ENCODE results near the gene PUSL1.

The PUSL1 gene, protein sequence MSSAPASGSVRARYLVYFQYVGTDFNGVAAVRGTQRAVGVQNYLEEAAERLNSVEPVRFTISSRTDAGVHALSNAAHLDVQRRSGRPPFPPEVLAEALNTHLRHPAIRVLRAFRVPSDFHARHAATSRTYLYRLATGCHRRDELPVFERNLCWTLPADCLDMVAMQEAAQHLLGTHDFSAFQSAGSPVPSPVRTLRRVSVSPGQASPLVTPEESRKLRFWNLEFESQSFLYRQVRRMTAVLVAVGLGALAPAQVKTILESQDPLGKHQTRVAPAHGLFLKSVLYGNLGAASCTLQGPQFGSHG

GRCh38 chr1:1307923-1308755, at the start of gene PUSL1, which contains the start of gene ACAP3:
Gene PUSL1 (plus strand): TSS chr1:1308597. CDS start chr1:1308644, 47 bp downstream.
Gene ACAP3 (minus strand): TSS chr1:1307930. CDS start chr1:1307815, 115 bp downstream.
- DNase-seq (ENCODE audit: low read depth in 2 of 2) = peak; percentile 75 to 86

GRCh38 chr1:1259119-1259488, 49.3 kb upstream of the PUSL1 start:
- DNase-seq (ENCODE audit: low read depth in 2 of 2) = no peak

DNA sequence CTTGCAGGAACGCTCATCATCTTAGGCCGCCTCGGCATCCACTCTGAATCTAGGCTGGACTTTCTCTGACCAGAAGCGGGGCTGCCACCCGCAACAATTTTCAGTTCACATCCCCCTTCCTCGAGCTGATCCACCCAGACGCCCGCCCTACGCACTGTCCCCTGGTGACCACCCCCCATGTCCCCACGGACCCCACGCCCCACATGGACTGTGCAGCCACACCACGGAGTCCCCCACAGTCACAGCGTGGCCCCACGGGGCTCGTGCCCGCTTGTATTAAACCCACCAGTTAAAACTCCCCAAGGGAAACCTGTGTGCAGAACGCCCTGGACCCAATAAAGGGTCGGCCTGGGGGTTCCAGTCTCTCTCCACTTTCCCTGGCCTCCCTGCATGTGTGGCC, 48.9 kb upstream of the PUSL1 start:
- no peak for DNase-seq (ENCODE audit: low read depth in 2 of 2)

GRCh38 chr1:1259951-1260600, 48.3 kb upstream of the PUSL1 start:
- DNase-seq (ENCODE audit: low read depth in 2 of 2) = no peak

DNA sequence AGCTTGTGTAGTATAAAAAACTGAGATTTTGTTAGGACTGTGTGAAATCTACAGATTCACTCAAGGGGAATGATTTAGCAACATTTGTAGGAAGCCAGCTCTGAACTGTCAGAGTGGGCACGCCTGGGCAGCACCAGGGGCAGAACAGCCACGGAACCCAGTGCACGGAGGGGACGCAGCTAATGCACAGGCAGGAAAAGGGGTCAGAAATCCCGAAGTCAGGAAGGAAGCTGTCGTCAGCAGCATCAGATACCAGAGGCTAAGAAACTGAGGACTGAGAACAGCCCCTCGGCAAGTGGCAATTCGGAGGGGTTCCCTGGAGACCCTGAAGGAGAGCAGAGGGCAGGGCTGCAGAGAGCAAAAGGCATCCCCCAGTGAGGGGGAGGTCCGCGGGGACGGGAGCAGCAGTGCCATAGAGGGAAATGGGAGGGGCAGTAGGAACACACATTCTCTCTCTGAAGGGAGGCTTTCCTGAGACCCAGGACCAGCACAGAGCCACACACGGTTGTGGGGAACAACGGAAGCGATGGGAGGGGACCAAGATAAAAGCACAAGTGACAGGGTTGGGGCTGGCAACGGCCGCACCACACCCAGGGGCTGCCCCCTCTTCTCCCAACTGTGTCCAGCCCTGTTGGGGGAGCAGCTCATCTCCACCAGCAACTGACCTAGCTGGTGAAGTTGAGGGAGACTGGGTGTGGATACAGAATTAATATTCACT, 47.4 kb upstream of the PUSL1 start:
- no peak for DNase-seq (ENCODE audit: low read depth in 2 of 2)

DNA sequence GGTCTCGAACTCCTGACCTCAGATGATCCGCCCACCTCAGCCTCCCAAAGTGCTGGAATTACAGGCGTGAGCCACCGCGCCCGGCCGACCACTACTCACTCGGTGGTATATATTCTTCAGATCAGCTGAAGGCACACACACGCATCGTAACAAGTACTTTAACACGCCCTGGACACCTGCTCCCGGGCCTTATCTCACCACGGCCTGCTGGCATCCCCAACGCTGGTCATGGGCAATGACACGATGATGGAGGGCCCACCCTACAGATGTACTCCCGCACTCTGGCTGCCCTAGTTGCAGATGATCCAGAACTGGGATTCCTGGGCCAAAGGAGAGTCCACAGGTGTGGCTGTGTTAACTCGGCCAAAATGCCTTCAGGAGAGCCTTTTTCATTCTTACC, 46.3 kb upstream of the PUSL1 start:
- DNase-seq (ENCODE audit: low read depth in 2 of 2) = no peak

DNA sequence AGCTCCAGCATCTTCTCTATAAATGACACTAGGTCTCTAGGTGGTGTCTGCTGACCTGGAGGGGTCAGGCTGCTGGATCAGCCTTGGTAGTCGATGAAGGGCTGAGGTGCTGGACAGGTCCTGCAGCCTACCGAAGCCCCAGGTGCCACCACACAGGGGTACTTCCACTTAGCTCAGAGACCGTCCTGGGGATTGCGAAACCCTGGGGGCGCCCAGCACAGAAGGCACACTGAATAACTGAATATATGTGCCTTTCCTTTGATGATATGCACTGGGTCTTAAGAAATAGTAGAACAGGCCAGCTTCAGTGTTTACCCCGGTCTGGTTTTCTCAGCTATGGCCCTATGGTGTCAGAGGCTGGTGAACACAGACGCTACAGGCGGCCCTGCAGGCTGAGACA, 45.6 kb upstream of the PUSL1 start:
- no peak for DNase-seq (ENCODE audit: low read depth in 2 of 2)

DNA sequence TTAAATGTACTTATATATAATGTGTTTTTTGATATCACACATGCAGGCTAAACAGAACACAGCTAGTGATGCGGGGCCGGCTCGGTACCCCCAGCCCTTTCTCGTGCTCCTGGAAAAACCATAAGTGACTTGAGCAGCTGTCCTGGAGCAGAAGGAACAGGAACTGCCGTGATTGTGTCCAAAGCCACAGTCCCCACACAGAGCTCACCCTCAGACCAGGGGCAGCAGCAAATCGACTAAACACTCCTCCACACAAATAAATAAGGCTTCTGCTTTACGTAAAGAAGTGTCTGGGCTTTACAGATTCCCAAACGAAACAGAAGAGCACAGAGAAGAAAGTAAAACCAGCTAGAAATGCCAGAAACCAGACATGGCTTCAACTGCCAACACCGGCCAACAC, 44.4 kb upstream of the PUSL1 start:
- DNase-seq (ENCODE audit: low read depth in 2 of 2) = no peak

DNA sequence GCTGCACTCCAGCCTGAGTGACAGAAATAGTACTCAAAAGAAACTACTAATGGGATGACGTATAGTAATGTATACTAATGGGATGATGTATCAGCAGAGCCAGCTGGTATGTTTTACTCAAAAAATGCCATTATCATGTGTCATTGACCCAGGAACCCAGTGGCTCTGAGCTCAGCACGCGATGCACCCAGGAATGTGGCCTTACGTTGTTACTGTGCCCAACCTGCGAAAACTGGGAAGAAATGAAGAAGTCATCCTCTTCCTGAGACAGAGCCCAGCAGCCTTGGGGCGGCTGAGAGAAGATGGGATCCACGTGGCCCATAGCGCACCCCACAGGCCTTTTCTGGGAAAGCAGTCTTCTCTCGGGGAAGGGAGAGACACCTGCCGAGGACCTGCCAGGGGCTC, 43.5 kb upstream of the PUSL1 start:
- DNase-seq (ENCODE audit: low read depth in 2 of 2) = no peak

DNA sequence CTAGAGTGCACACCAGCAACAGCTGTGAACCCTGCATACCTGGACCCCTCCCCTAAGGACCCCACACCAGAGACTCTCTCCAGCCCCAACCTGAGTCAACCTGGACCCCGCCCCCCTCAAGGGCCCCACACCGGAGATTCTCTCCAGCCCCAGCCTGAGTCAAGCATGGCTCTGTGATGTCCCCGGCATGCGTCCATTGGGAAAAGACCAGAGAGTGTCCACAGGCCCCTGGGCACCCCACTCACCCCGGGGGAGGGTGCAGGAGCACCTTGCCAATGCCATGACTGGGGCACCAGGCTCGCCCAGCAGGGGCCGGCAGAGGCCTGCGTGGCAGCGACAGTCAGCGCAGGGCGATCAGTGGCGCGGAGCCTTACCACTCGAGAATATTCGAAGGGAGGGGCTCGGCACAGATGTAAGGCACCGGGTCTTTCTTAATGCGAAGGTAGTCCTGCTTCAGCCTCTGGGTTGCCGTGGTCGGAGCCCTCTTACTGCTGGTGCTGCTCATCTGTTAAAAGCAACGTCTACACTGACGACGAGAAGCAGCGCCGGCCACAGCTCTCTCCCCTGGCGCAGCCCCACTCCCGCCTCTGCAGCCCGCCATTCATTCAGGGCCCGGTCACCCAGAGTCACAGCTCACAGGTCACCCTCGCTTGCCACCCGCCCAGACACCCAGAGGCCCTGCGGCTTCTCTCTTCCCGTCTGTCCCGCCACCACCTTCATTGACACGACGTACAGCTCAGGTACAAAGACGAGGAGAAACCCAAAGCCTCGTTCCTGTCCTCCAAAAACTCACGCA, 40.7 kb upstream of the PUSL1 start:
- DNase-seq (ENCODE audit: low read depth in 2 of 2) = no peak

DNA sequence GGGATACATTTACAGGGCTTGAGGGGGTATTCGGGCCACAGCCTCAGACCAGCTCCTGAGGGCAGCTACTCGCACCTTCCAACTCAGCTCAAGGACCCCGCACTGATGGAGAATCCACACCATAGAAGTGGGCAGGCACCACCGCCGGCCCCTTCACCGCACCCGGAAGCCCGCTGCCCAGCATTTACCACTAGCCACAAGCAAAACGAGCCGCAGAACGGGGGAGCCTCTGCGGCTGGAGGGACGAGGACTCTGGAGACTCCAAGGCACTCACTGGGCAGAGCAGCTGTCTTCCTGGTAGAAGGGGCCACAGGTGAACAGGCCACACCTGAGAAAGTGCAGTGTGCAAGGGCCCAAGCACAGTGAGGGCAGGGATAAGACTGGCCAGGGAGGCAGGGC, 40.1 kb upstream of the PUSL1 start:
- DNase-seq (ENCODE audit: low read depth in 2 of 2) = no peak

- no peak for DNase-seq (ENCODE audit: low read depth in 2 of 2)
Observed at GRCh38 chr1:1270813-1271212, 37.6 kb upstream of the PUSL1 start.

DNA sequence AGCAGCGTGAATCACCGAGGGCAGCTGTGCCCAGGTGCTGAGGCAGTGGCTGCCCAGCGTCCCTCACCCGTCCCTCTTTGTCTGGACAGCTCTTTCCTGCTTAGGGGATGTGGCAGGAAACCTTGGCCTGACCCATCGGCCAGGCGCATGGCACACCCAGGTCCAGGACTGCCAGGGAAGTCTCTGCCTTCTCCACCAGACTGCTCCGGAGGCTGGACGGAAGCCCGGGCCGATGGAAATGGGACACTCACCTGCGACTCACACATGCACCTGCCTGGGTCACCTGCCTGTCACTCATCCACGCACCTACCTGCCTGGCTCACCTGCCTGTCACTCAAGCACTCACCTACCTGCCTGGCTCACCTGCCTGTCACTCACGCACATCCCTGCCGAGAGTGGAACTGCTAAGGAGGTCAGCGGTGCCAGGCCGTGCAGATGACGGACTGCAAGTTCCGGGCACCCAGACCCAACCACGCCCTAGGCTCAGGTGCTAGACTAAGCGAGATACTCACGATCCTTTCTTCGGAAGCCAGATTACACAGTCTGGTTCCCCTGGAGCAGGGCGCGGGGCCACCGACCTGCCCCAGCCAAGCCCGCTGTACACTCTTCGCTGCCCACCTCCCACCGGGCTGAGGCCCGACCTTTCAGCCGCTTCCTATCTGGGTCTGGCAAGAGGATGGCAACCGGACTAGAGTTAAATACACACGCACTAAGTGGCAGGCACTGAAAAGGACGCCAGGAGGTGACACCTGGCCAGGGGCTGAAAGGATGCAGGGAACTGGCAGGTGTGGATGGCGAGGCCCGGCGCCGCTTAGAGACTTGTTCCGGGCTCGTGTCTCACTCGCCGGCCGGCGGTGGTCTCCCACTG, 35.8 kb upstream of the PUSL1 start:
- DNase-seq (ENCODE audit: low read depth in 2 of 2) = no peak

DNA sequence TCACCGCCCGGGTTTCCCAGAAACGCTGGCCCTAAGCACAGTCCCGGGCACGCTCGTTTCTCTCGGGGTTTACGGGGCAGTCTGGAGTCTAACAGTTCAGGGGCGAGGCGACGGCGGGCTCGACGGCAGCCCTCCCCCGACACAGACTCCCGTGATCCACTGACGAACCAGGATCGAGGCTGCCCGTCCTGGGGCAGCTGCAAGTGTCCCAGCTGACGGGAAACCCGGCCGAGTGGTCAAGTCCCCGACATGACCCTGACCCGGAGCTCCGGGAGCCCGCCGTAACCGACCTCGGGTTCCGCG, 35.2 kb upstream of the PUSL1 start:
- DNase-seq (ENCODE audit: low read depth in 2 of 2) = no peak

DNA sequence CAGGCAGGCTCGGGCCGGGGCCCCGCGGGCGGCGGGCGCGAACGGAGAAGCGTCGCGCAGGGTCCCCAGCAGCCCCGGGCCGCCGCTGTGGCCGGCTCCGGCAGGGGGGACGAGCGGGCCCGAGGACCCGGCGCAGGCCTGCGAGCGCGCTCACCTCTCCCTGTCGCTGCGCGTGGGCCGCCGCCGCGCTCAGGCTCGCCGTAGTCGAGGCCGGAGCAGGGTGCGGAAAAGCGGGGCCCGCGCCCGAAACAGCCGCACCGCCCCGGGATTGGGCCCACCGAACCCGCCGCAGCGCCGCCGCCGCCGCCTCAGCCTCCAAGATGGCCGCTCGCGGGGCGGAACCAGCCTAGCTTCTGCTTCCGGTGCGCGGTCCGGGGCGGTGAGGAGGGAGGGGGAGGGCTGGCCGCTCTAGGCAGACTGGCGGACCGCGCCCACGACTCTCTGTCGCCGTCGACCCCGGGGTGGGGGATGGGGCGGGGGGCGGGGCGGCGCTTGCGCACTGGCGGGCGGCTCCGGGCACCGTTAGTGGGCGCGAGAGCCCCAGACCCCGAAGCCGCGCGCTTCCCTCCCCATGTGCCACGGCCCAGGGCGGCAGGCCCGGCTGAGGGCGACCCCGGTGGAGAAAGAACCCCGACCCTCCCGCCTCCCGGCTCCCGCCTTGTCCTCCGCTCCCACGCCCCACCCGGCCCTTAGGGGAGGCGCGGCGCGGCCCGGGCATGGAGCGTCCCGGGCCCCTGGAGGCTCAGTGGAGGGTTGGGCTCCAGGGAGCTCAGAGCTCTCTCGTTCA, 34.7 kb upstream of the PUSL1 start, which contains the start of gene UBE2J2:
Gene UBE2J2, minus strand, starts transcription at position 343 of the 787 bp plus-strand sequence. CDS start 5,862 bp downstream, outside the sequence.
- DNase-seq (ENCODE audit: low read depth in 2 of 2) = peak; percentile 92

GRCh38 chr1:1274299-1274930, 34.0 kb upstream of the PUSL1 start:
- no peak for DNase-seq (ENCODE audit: low read depth in 2 of 2)

DNA sequence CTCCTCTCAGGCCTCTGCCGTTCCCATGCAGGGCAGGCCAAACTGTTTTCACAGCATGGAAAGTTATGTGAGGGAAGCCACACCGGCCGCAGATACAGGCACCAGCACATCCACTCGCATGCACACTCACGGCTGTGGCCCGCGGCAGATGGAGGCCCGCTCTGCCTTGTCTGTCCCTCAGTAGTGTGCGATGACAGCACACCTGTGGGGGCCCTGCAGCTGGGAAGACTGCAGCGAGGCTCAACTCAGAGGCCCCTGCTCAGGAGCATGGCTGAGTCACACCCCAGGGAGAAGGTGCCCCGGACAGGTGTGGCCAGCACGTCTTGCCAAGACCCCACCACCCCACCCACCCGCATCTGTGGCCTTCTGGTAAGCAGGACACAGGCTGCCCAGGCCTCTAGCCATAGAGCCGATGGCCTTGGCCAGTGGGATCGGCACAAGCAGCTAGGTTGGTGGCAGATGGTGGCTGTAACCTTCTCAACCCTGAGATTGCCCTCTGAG, 33.4 kb upstream of the PUSL1 start:
- no peak for DNase-seq (ENCODE audit: low read depth in 2 of 2)

- DNase-seq (ENCODE audit: low read depth in 2 of 2) = no peak
Observed at GRCh38 chr1:1275836-1276235, 32.6 kb upstream of the PUSL1 start.

- DNase-seq (ENCODE audit: low read depth in 2 of 2) = no peak
Observed at GRCh38 chr1:1278620-1279019, 29.8 kb upstream of the PUSL1 start.

Data from stimulated activated CD4-positive, alpha-beta T cell treated with anti-CD3 and anti-CD28 coated beads, Interleukin-4, amount 100 ng/mL, for 48 hours (primary cell).